Esophagus (tissue), 2 donors: Measurements from ENCODE around the gene BAAT. TPM values are rescaled to one million over a fixed set of nuclear protein-coding genes. Genes with fewer than 3 reads are reported as not detected.

ENCODE experiments used
- H3K27ac ChIP-seq, 2 donors: one replicate each; pipeline ENCODE4 v1.5.1; 2013; ENCODE audit warnings: low read depth in 2 of 2, mild to moderate bottlenecking in 2 of 2, inconsistent platforms in 1 of 2, low read length in 1 of 2, moderate library complexity in 1 of 2
- H3K27me3 ChIP-seq, 2 donors: one replicate each; pipeline ENCODE4 v1.6.1; 2013; ENCODE audit warnings: low read length in 2 of 2, control low read depth in 1 of 2, mild to moderate bottlenecking in 1 of 2; ENCODE audit not compliant: insufficient read depth in 2 of 2, control insufficient read depth in 1 of 2
- H3K36me3 ChIP-seq, 2 donors: one replicate each; pipeline ENCODE4 v1.6.1; 2013; ENCODE audit warnings: low read length in 1 of 2; ENCODE audit not compliant: control insufficient read depth in 2 of 2, insufficient read depth in 2 of 2
- H3K4me1 ChIP-seq, 2 donors: one replicate each; pipeline ENCODE4 v1.6.1; 2013; ENCODE audit warnings: low read length in 1 of 2; ENCODE audit not compliant: control insufficient read depth in 2 of 2, insufficient read depth in 2 of 2
- H3K4me3 ChIP-seq, 2 donors: one replicate each; pipeline ENCODE4 v1.5.1; 2013; ENCODE audit warnings: low read length in 2 of 2, mild to moderate bottlenecking in 2 of 2, low read depth in 1 of 2, moderate library complexity in 1 of 2
- H3K9me3 ChIP-seq, 2 donors: one replicate each; pipeline ENCODE4 v1.6.1; 2013; ENCODE audit warnings: mild to moderate bottlenecking in 2 of 2, low read depth in 1 of 2, low read length in 1 of 2, moderate library complexity in 1 of 2; ENCODE audit not compliant: control insufficient read depth in 2 of 2, insufficient read depth in 1 of 2
- WGBS, 2 donors: extraction: QIAGEN DNeasy Blood & Tissue Kit; methylation state at CpG; one replicate each; pipeline ENCODE4 v1.1.7; 2013; 5-methylcytosine and 5-hydroxymethylcytosine counted together
- polyA plus RNA-seq, 2 donors: library from polyadenylated mRNA; stranded (reverse); fragments of 200-250 nt; gene quantifications; one replicate each; pipeline ENCODE4 v1.2.3, GENCODE V29; 2013
- donor health status: healthy with polysubstance abuse.
- donor health status: Bipolar disorder and iron deficiency.

BAAT gene
- polyA plus RNA-seq, 2 donors = 0.01 TPM; not detected in 1

GRCh38 chr9:101399643-101399970 lies 14.8 kb upstream of the BAAT start:
- Histone ChIP-seq H3K27ac (no peak overlapping the region), H3K4me1 (peaks cover 0 to 3% of the 10 kb centered on the region in 2 donors), H3K4me3 (peak overlapping the region; percentile 71 to 74), H3K27me3 (no peaks in the 10 kb centered on the region), H3K9me3 (peaks cover 0 to 3% of the 10 kb centered on the region in 2 donors), H3K36me3 (peaks cover 3 to 13% of the 10 kb centered on the region in 2 donors)
- WGBS, 2 donors = 8 to 9% methylated on average over 2 of the region's 2 CpGs

- H3K27me3 ChIP-seq = no peaks in the 10 kb centered on the region
- H3K36me3 ChIP-seq = peaks cover 3 to 13% of the 10 kb centered on the region in 2 donors
- H3K4me1 ChIP-seq = peaks cover 0 to 3% of the 10 kb centered on the region in 2 donors
- WGBS, 2 donors = 1 to 2% methylated on average over 28 of the region's 28 CpGs
- peaks cover 0 to 3% of the 10 kb centered on the region in 2 donors for H3K9me3 ChIP-seq
- H3K4me3 ChIP-seq = peak overlapping the region; percentile 71 to 74
- peak overlapping the region; percentile 51 to 70 for H3K27ac ChIP-seq
Measured at GRCh38 chr9:101398930-101399642, 14.3 kb upstream of the BAAT start.

GRCh38 chr9:101398068-101398929 lies 13.5 kb upstream of the BAAT start, which contains the start of the genes MRPL50 and ZNF189:
Gene MRPL50 (minus strand): TSS chr9:101398618. CDS start chr9:101398592, 26 bp downstream.
Gene ZNF189 (plus strand): TSS chr9:101398851. CDS start chr9:101399157, 306 bp downstream.
- H3K4me3 ChIP-seq = peak within 1 kb of the TSS; percentile 74 to 79
- peak within 1 kb of the TSS; percentile 70 to 77 for H3K27ac ChIP-seq
- no peaks in the 10 kb centered on the region for H3K27me3 ChIP-seq
- H3K36me3 ChIP-seq = peaks cover 3 to 13% of the 10 kb centered on the region in 2 donors
- H3K9me3 ChIP-seq = peaks cover 0 to 3% of the 10 kb centered on the region in 2 donors
- WGBS, 2 donors = 0% methylated on average over 44 of the region's 44 CpGs
- H3K4me1 ChIP-seq = peaks cover 0 to 3% of the 10 kb centered on the region in 2 donors

GRCh38 chr9:101397746-101398067 lies 12.9 kb upstream of the BAAT start:
- peak overlapping the region; percentile 69 to 77 for H3K27ac ChIP-seq
- no peaks in the 10 kb centered on the region for H3K27me3 ChIP-seq
- no peaks in the 10 kb centered on the region for H3K9me3 ChIP-seq
- peaks cover 0 to 9% of the 10 kb centered on the region in 2 donors for H3K36me3 ChIP-seq
- H3K4me1 ChIP-seq = peaks cover 0 to 3% of the 10 kb centered on the region in 2 donors
- peak overlapping the region; percentile 74 to 79 for H3K4me3 ChIP-seq
- 6 to 7% methylated on average over 4 of the region's 4 CpGs for WGBS, 2 donors

GRCh38 chr9:101394687-101395086 lies 9.9 kb upstream of the BAAT start:
- Histone ChIP-seq H3K4me1 (no peaks in the 10 kb centered on the region), H3K27ac (no peak overlapping the region), H3K9me3 (no peaks in the 10 kb centered on the region), H3K4me3 (no peak overlapping the region), H3K36me3 (no peaks in the 10 kb centered on the region), H3K27me3 (no peaks in the 10 kb centered on the region)
- WGBS, 2 donors = 91 to 96% methylated on average over 1 of the region's 1 CpG

- Histone ChIP-seq H3K36me3 (no peaks in the 10 kb centered on the region), H3K27ac (no peak overlapping the region), H3K4me3 (no peak overlapping the region), H3K4me1 (no peaks in the 10 kb centered on the region), H3K9me3 (no peaks in the 10 kb centered on the region), H3K27me3 (no peaks in the 10 kb centered on the region)
- WGBS, 2 donors = 98% methylated on average over 3 of the region's 3 CpGs
Measured at GRCh38 chr9:101393135-101393534, 8.3 kb upstream of the BAAT start.

- Histone ChIP-seq H3K4me3 (no peak overlapping the region), H3K9me3 (no peaks in the 10 kb centered on the region)
- WGBS, 2 donors = 80 to 82% methylated on average over 2 of the region's 2 CpGs
Measured at GRCh38 chr9:101388507-101388993, 3.7 kb upstream of the BAAT start.

GRCh38 chr9:101387871-101388506 lies 3.2 kb upstream of the BAAT start:
- H3K27me3 ChIP-seq = no peaks in the 10 kb centered on the region
- WGBS, 2 donors = 49 to 50% methylated on average over 6 of the region's 6 CpGs
- no peak overlapping the region for H3K4me3 ChIP-seq

More at GRCh38 chr9:101388507-101388993, 3.7 kb upstream of the BAAT start:
- Histone ChIP-seq H3K36me3 (no peaks in the 10 kb centered on the region), H3K4me1 (no peaks in the 10 kb centered on the region), H3K27me3 (no peaks in the 10 kb centered on the region), H3K27ac (no peak overlapping the region)

GRCh38 chr9:101383361-101383760 lies 1.4 kb downstream of the BAAT start:
- WGBS, 2 donors = 84 to 87% methylated on average over 2 of the region's 2 CpGs
- no peaks in the 10 kb centered on the region for H3K4me1 ChIP-seq
- H3K27ac ChIP-seq = no peak overlapping the region
- H3K27me3 ChIP-seq = no peaks in the 10 kb centered on the region
- H3K9me3 ChIP-seq = no peaks in the 10 kb centered on the region
- H3K4me3 ChIP-seq = no peak overlapping the region
- H3K36me3 ChIP-seq = no peaks in the 10 kb centered on the region

More at GRCh38 chr9:101387871-101388506, 3.2 kb upstream of the BAAT start:
- Histone ChIP-seq H3K9me3 (no peaks in the 10 kb centered on the region), H3K4me1 (no peaks in the 10 kb centered on the region), H3K27ac (no peak overlapping the region), H3K36me3 (no peaks in the 10 kb centered on the region)
